GM20000 (cell line): ENCODE measurements around the gene CXCL11.
A peak's percentile ranks its signal among the peaks of the same experiment; 100 is the strongest.

ENCODE experiments used
- DNase-seq: peaks from one replicate; pipeline ENCODE4 v3.0.0; 2012; ENCODE audit warnings: low spot score
- CTCF ChIP-seq: IDR thresholded peaks from 2 replicates; pipeline ENCODE4 v1.5.1; 2012; ENCODE audit warnings: mild to moderate bottlenecking, control low read depth; ENCODE audit errors: extremely low read depth, missing control alignments

CXCL11 gene

GRCh38 chr4:76067652-76068286 lies 31.9 kb upstream of the CXCL11 start:
- peak; percentile 73 for DNase-seq
- peak; percentile 76 for TF ChIP-seq CTCF

- TF ChIP-seq CTCF: no peak
Measured at GRCh38 chr4:76066546-76066945, 30.7 kb upstream of the CXCL11 start.

GRCh38 chr4:76061982-76062381 lies 26.1 kb upstream of the CXCL11 start:
- no peak for TF ChIP-seq CTCF
- DNase-seq: peak; percentile 46

More at GRCh38 chr4:76066546-76066945, 30.7 kb upstream of the CXCL11 start:
- DNase-seq: no peak

GRCh38 chr4:76061421-76061820 lies 25.6 kb upstream of the CXCL11 start:
- DNase-seq: no peak
- TF ChIP-seq CTCF: no peak

GRCh38 chr4:76060506-76060905 lies 24.6 kb upstream of the CXCL11 start:
- DNase-seq: no peak
- no peak for TF ChIP-seq CTCF

GRCh38 chr4:76059750-76060149 lies 23.9 kb upstream of the CXCL11 start:
- no peak for TF ChIP-seq CTCF

GRCh38 chr4:76058888-76059426 lies 23.1 kb upstream of the CXCL11 start:
- no peak for DNase-seq
- TF ChIP-seq CTCF: no peak

More at GRCh38 chr4:76059750-76060149, 23.9 kb upstream of the CXCL11 start:
- DNase-seq: no peak
